ENCODE measurements around the gene PTBP1. TPM values are rescaled to one million over a fixed set of nuclear protein-coding genes. Genes with fewer than 3 reads are reported as not detected.

The PTBP1 gene
- total and polyA plus RNA-seq, 2 donors (not counting 1 experiment from before 2014, with no cell fraction given) = 137 to 309 TPM

- CTCF ChIA-PET = no interaction called here
- Histone ChIP-seq H3K4me3 (ENCODE audit: control extremely low read depth in 1 of 5, extremely low read depth in 1 of 5, insufficient read depth in 1 of 5, low read depth in 2 of 5, low read length in 4 of 5) (no peak overlapping the region), H3K36me3 (replicated peaks in 1 of 2; ENCODE audit: control extremely low read depth in 1 of 2, control insufficient read depth in 1 of 2, extremely low read depth in 1 of 2, insufficient read depth in 2 of 2, low read length in 1 of 2) (no peaks in the 10 kb centered on the region), H3K9ac (ENCODE audit: low read length) (no peak overlapping the region), H3K4me1 (ENCODE audit: control insufficient read depth in 2 of 2, insufficient read depth in 2 of 2, low read length in 2 of 2) (no peaks in the 10 kb centered on the region), H4K20me1 (ENCODE audit: control insufficient read depth, insufficient read depth, low read length, poor library complexity, severe bottlenecking) (no peaks in the 10 kb centered on the region), H3K27me3 (replicated peaks in 1 of 4; ENCODE audit: control extremely low read depth in 1 of 4, control insufficient read depth in 3 of 4, insufficient read depth in 4 of 4, low read length in 3 of 4) (peaks cover 0 to 5% (median 0%) of the 10 kb centered on the region in 4 experiments), H2AFZ (ENCODE audit: insufficient read depth, low read depth, low read length, poor library complexity, severe bottlenecking) (no peak overlapping the region), H3K9me3 (ENCODE audit: control extremely low read depth in 1 of 3, control insufficient read depth in 2 of 3, insufficient read depth in 1 of 3, low read length in 2 of 3) (no peaks in the 10 kb centered on the region), H3K27ac (ENCODE audit: low read length in 2 of 2) (no peak overlapping the region), H3K79me2 (ENCODE audit: control insufficient read depth, insufficient read depth, low read length) (no peaks in the 10 kb centered on the region), H3K4me2 (replicated peaks; ENCODE audit: low read depth, low read length, poor library complexity, severe bottlenecking) (no peak overlapping the region)
- ATAC-seq (ENCODE audit: low read depth) (no peak), DNase-seq (no peak)
- intact Hi-C loops (cut with micrococcal nuclease) = no loop called here
- no peaks in the 10 kb centered on the region for H3K9me3 Mint-ChIP-seq (ENCODE audit: insufficient read depth)
- H3K27me3 Mint-ChIP-seq = peaks cover 4% of the 10 kb centered on the region
- POLR2A ChIA-PET = no interaction called here
- no peak overlapping the region for H3K27ac Mint-ChIP-seq
- WGBS (ENCODE audit: insufficient coverage) = 97% methylated on average over 16 of the region's 16 CpGs
- TF ChIP-seq EZH2 (IDR thresholded peaks at IDR 0.05; ENCODE audit: borderline replicate concordance, insufficient read depth, low read depth, low read length, poor library complexity, severe bottlenecking) = no peak
- no peak for TF ChIP-seq CTCF (IDR thresholded peaks at IDR 0.05)
- H3K4me3 Mint-ChIP-seq = no peak overlapping the region
- no peaks in the 10 kb centered on the region for H3K4me1 Mint-ChIP-seq
Observed at GRCh38 chr19:787536-787935, 9.7 kb upstream of the PTBP1 start.

GRCh38 chr19:788686-788982 lies 8.6 kb upstream of the PTBP1 start:
- TF ChIP-seq CTCF (IDR thresholded peaks at IDR 0.05) (no peak), EZH2 (IDR thresholded peaks at IDR 0.05; ENCODE audit: borderline replicate concordance, insufficient read depth, low read depth, low read length, poor library complexity, severe bottlenecking) (no peak)
- Mint-ChIP-seq H3K27ac (no peak overlapping the region), H3K27me3 (peaks cover 4% of the 10 kb centered on the region), H3K9me3 (ENCODE audit: insufficient read depth) (no peaks in the 10 kb centered on the region), H3K4me1 (no peaks in the 10 kb centered on the region), H3K4me3 (no peak overlapping the region)
- intact Hi-C loops (cut with micrococcal nuclease) = no loop called here
- H3K27me3 ChIP-seq (replicated peaks in 1 of 4; ENCODE audit: control extremely low read depth in 1 of 4, control insufficient read depth in 3 of 4, insufficient read depth in 4 of 4, low read length in 3 of 4) = no peaks in the 10 kb centered on the region
- DNase-seq (no peak), ATAC-seq (ENCODE audit: low read depth) (no peak)
- no peak overlapping the region for H3K27ac ChIP-seq (ENCODE audit: low read length in 2 of 2)
- H3K36me3 ChIP-seq (replicated peaks in 1 of 2; ENCODE audit: control extremely low read depth in 1 of 2, control insufficient read depth in 1 of 2, extremely low read depth in 1 of 2, insufficient read depth in 2 of 2, low read length in 1 of 2) = no peaks in the 10 kb centered on the region
- no peaks in the 10 kb centered on the region for H4K20me1 ChIP-seq (ENCODE audit: control insufficient read depth, insufficient read depth, low read length, poor library complexity, severe bottlenecking)
- H3K4me2 ChIP-seq (replicated peaks; ENCODE audit: low read depth, low read length, poor library complexity, severe bottlenecking) = no peak overlapping the region
- H3K4me3 ChIP-seq (ENCODE audit: control extremely low read depth in 1 of 5, extremely low read depth in 1 of 5, insufficient read depth in 1 of 5, low read depth in 2 of 5, low read length in 4 of 5) = no peak overlapping the region
- H3K79me2 ChIP-seq (ENCODE audit: control insufficient read depth, insufficient read depth, low read length) = no peaks in the 10 kb centered on the region
- ChIA-PET CTCF (no interaction called here), POLR2A (interaction anchor here (0.6 kb wide), 1 partner anchor 117 kb away, joined by 3 read pairs; no protein-coding TSS in a partner anchor)
- no peak overlapping the region for H2AFZ ChIP-seq (ENCODE audit: insufficient read depth, low read depth, low read length, poor library complexity, severe bottlenecking)
- H3K9ac ChIP-seq (ENCODE audit: low read length) = no peak overlapping the region
- WGBS (ENCODE audit: insufficient coverage) = 91% methylated on average over 10 of the region's 11 CpGs
- H3K4me1 ChIP-seq (ENCODE audit: control insufficient read depth in 2 of 2, insufficient read depth in 2 of 2, low read length in 2 of 2) = no peaks in the 10 kb centered on the region
- no peaks in the 10 kb centered on the region for H3K9me3 ChIP-seq (ENCODE audit: control extremely low read depth in 1 of 3, control insufficient read depth in 2 of 3, insufficient read depth in 1 of 3, low read length in 2 of 3)

Data from B cell (primary cell).